ENCODE results near the gene IPPK.

- TF ChIP-seq CTCF (IDR thresholded peaks at IDR 0.05) (no peak), EZH2 (IDR thresholded peaks at IDR 0.05; ENCODE audit: borderline replicate concordance, insufficient read depth, low read depth, low read length, poor library complexity, severe bottlenecking) (no peak)
Observed at GRCh38 chr9:92642564-92642963, 27.4 kb downstream of the IPPK start.
